Fibroblast of the aortic adventitia (primary cell): Measurements from ENCODE around the gene MAMSTR. TPM values are rescaled to one million over a fixed set of nuclear protein-coding genes. Genes with fewer than 3 reads are reported as not detected.

Experiments
- DNase-seq: peaks from one replicate; pipeline ENCODE4 v3.0.0-alpha.2; 2010; ENCODE audit warnings: low read depth
- H3K4me3 ChIP-seq: 2 replicates; pipeline ENCODE4 v1.5.1; 2011; ENCODE audit warnings: low read depth, mild to moderate bottlenecking, control low read depth, low read length, moderate library complexity
- total RNA-seq: library from RNA; depleted of rRNA; stranded (reverse); fragments of >200 nt; gene quantifications from 2 replicates; pipeline ENCODE4 v1.2.3, GENCODE V29; 2012; ENCODE audit warnings: low replicate concordance
- TF ChIP-seq, protein P1 (sequence below): IDR thresholded peaks from 2 replicates; pipeline ENCODE4 v1.5.1; 2011; ENCODE audit warnings: mild to moderate bottlenecking, low read length, control low read depth, inconsistent platforms; ENCODE audit not compliant: insufficient read depth

Gene MAMSTR
- total RNA-seq, 1 donor, result 8.0 TPM

DNA sequence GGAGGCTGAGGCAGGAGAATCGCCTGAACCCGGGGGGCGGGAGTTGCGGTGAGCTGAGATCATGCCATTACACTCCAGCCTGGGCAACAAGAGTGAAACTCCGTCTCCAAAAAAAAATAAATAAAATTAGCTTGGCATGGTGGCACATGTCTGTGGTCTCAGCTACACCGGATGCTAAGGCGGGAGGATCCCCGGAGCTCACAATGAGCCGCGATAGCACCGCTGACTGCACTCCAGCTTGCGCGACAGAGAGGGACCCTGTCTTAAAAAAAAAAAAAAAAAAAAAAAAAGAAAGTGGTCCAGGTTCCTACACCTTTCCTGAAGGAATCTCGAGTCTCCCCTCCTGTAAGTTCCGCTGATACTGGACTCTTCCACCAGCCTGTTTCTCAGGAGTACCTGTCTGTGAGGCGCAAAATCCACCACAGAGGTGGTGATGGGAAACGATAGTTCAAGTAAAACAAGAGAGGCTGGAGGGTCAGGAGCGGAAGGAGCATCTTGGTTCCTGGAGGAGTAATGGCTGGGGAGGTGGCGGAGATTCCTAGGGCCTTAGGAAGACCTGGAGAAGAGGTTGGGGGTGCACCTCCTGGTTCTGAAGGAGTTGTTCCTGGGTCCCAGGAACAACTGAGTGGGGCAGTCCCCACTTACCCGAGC, 32.4 kb upstream of the MAMSTR start:
- DNase-seq, result no peak
- TF ChIP-seq, protein P1, sequence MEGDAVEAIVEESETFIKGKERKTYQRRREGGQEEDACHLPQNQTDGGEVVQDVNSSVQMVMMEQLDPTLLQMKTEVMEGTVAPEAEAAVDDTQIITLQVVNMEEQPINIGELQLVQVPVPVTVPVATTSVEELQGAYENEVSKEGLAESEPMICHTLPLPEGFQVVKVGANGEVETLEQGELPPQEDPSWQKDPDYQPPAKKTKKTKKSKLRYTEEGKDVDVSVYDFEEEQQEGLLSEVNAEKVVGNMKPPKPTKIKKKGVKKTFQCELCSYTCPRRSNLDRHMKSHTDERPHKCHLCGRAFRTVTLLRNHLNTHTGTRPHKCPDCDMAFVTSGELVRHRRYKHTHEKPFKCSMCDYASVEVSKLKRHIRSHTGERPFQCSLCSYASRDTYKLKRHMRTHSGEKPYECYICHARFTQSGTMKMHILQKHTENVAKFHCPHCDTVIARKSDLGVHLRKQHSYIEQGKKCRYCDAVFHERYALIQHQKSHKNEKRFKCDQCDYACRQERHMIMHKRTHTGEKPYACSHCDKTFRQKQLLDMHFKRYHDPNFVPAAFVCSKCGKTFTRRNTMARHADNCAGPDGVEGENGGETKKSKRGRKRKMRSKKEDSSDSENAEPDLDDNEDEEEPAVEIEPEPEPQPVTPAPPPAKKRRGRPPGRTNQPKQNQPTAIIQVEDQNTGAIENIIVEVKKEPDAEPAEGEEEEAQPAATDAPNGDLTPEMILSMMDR, result no peak
- H3K4me3 ChIP-seq, result peak overlapping the region; percentile 49

DNA sequence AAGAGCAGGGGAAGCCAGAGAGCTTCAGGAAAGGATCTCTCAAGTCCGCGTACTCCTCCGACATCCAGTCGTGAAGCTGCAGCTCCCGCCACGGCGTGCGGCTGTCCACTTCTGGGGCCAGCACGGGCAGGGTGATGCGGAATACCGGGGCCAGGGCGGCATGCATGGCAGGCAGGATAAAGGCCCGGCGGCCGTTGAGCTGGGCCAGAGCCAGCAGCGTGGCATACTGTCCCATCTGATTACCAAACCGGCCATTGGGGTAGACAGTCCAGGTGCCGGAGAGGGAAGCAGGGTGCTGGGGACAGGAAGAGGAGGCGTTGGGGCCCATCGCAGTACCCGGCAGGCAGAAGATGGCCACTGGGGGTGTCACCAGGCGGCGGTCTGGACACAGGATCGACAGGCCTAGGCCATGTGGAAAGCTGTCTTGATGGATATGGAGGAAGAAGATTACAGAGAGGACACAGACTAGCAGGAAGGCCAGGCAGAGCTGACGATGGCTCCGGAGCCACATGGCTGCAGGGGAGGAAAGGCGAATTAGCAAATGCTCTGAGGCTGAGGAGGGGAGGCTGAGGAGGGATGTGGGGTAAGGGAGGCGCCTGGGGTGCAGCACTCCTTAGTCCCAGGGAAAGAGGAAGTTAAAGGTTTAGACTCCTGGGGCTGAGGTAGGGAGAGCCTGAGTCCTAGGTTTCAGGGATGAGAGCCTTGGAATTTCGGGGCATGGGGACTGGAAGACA, 31.4 kb upstream of the MAMSTR start:
- TF ChIP-seq, protein P1, result no peak
- H3K4me3 ChIP-seq, result no peak overlapping the region
- DNase-seq, result no peak

DNA sequence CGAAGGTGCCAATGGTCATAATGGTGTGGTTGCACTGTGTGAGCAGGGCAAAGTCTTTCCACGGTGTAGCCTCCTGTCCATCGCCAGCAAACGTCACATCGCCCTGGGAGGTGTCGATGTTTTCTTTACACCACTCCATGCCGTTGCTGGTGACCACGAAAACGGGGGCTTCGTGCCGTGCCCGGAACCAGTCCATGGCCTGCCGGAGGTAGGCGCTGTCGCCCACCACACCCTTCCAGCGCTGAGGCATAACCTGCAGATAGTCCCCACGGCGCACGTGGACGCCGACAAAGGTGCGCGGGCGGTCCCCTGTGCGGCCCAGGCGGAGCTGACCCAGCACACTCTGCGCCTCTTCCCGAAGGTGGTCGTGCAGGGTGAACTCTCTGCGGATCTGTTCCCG, 30.8 kb upstream of the MAMSTR start:
- TF ChIP-seq, protein P1, result no peak
- DNase-seq, result no peak
- H3K4me3 ChIP-seq, result no peak overlapping the region

DNA sequence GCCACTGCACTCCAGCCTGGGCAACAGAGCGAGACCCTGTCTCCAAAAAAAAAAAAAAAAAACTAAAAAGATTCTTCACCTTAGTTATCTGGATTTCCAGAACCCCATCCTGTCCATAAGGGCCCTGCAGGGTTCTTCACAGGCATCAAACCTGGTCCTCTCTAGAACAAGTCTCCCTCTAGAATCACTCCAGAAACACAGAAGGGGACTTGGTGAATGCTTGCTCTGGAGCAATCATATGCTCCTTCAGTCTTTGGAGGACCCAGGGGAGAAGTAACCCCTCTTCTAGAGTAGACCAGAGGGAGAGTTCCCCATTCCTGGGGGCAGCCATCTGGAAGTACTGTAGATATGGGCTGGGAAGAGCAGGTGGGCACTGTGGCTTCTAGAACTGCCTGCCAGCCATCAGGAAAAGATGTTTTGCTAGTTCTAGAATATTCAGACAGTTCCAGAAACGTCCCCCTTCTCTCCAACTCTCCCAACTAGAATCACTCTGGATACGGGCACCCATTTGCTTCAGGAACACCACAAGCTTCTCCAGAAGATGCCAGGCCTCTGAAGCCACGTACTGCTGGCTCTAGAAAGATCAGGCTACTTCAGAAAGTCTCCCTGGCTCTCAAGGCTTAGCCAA, 30.2 kb upstream of the MAMSTR start:
- no peak overlapping the region for H3K4me3 ChIP-seq
- DNase-seq, result no peak
- TF ChIP-seq, protein P1, result no peak

DNA sequence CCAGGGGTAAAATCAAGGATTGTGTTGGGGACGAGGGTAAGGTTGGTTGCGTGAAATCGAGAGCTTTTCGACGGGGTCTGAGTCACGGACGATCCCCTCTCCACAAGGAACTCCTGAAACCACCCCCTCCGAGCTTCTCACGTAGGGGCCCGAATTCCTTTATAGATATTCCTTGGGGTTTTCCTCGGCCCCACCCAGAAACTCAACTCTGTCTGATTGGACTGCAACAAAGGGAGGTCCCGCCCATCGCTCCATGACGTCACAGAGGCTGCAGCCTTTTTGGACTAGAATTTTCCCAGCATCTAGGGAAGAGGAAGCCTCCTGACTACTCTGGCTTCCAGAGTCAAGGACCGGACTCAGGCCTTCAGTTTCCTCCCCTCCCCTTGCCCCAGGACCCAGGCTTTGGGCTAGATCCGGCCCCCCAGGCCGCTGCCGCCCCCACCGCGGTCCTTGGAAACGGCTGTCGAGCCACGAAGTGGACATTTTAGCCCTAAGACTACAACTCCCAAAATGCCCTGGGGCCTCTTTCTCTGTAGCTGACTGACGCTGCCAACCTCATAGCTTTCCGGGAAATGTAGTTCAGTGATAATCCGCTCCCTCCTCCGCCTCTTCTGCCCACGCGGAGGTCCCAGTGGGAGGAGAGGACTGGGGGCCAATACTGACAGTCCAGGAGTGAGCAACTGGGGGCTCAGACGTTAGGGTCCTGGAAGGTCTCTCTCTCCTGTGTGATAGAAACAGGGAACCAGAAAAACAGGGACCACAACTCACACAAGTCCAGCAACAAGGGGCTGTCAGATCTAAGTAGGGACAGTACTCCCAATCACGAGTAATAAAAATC, 27.4 kb upstream of the MAMSTR start, which contains the start of gene IZUMO1:
IZUMO1 (minus strand) TSS at position 172 of the 838 bp plus-strand sequence. CDS start 1,050 bp downstream, outside the sequence.
- TF ChIP-seq, protein P1, result no peak
- peak; percentile 87 for DNase-seq
- peak within 1 kb of the TSS; percentile 64 for H3K4me3 ChIP-seq

DNA sequence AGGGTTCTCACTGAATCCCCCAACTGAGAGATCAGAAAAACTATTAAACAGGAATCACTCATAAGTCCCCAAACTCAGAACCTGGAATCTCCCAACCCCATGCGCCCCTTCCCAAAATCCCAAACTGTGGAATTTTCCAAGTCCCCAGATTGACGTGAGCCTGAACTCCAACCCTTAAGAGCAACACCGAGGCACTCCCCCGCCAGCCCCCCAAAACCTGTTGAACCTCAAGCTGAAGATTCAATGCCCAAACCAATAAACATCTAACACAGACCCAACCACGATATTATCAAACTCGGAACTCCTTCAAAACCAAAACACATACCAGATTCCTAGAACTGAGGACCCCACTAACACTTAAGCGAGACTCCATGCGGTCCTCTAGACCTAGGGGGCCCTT, 26.6 kb upstream of the MAMSTR start:
- DNase-seq, result no peak
- TF ChIP-seq, protein P1, result no peak
- H3K4me3 ChIP-seq, result no peak overlapping the region
